ENCODE measurements around the gene HOXB5.

HOXB5 gene

GRCh38 chr17:48628649-48629410, 35.3 kb upstream of the HOXB5 start:
- DNase-seq: no peak

GRCh38 chr17:48627623-48628521, 34.3 kb upstream of the HOXB5 start:
- no peak for DNase-seq

- DNase-seq: no peak
Observed at GRCh38 chr17:48627118-48627597, 33.6 kb upstream of the HOXB5 start.

DNA sequence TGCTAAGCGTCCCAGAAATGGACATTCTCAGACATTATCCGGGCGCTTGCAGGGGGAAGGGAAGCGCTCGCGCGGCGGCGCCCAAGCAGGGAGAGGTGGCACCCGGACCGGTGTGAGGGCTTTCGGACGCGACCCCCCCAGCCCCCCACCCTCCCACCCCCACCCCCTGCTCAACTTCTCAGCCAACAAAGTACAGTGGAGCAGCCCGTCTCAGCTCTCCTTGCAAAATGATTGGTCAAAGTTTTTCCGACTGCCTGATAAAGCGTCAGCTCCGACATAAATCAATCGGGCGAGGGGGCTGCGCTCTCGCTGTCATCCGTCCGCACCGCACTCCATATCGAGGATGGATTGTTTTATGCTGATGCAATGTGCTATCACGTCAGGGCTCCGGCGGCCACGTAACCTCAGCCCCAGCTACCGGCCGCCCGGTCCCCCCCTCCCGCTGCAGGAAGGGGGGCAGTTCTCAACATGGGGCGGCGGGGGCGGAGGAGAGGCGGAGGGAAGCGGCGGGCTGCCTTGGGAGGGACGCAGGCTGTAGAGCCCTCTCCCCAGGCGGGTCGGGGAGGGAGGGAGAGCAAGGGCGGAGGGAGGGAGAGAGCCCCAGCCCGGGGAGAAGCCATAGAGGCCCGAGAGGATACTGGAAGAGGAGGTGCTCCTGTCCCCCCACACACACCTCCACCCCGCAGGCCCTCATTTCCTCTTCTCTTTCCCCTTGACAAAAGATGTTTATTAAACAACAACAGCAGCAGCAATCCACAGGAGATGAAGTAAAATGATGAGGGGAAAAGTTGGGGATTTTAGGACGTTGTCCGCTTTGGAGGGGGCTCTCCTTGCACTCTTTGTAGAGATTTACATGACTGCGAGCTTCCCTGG, 32.9 kb upstream of the HOXB5 start, which contains the start of gene HOXB9:
Gene HOXB9 (minus strand): TSS at position 114 of the 873 bp plus-strand sequence. CDS start 89 bp downstream, at position 25.
- DNase-seq: peak; percentile 35

DNA sequence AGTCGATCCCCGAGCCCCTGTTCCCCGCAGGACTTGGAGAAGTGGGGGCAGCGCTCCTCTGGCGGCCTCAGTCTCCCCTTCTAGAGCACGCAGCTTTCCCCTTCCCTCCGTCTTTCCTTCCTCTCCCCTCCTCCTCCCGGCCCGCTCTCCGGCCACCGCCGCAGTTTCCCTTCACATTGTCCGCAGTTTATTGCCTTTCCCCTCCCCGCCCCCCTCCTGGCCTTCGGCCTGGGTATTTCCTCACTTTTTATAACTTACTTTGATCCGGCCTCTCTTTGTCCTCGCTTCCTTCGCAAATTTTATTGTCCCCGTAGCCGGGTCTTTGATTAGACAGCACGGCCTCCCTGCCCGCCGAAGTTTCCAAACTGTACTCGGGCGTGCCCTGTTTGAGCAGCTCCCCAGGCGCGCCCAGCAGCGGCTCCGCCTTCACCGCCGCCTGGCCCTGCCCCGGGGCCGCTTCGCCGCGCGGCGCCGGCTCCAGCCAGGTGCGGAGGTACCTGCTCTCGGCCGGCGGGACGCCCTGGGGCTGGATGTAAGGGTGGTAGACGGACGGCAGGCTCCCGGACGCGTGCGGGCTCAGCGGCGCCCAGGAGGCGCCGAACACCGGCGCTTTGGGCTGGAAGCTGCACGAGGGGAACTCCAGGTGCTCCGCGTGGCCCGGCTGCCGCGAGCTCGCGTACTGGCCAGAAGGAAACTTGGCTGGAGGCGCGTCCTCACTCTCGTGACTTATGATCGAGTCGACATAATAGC, 32.1 kb upstream of the HOXB5 start:
- DNase-seq: no peak

DNA sequence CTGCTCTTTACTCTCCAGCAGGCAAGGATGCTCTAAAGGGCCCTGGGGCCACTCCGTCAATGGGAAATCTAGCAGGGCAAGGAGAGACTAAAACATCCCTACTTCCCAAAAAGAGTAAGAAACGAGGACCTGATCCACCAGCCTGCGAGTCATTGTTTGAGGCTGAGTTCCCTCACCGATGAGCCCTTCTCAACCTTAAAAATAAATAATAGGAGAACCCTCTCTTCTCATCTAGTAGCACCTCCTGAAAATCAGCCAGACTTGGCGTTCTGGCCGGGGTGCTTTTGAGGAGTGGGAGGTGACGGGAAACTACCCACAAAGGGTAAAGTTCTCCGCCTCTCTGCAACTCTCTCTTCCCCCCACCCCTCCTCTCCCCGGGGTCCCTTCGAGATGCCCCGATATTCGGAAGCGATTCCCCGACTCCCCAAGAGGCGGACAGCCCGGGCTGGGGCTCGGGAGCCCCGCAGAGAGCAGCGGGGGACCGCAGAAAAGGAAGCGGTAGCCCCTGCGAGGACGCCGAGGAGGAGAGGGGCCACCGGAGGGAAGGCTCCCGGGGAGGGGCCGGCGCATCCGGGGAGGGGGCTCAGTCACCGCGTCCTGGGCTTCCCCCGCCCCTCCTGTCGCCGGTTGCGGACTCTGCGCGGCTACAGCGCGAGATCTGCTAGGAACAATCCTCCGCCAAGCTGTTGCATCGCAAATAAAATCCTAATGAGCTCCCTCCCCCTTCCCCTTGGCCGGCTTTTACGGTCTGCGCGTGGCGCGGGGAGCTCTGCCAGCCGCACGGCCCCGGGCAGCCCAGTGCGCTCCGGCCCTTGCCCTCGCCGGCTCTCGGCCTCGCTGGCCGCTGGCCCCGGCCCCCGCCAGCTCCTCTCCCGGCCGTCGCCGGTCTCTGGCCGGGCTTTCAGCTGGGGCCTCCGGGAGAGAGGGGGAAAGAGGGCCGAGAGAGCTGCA, 31.2 kb upstream of the HOXB5 start:
- no peak for DNase-seq

- no peak for DNase-seq
Observed at GRCh38 chr17:48624118-48624517, 30.5 kb upstream of the HOXB5 start.

GRCh38 chr17:48623583-48623982, 30.0 kb upstream of the HOXB5 start:
- no peak for DNase-seq

DNA sequence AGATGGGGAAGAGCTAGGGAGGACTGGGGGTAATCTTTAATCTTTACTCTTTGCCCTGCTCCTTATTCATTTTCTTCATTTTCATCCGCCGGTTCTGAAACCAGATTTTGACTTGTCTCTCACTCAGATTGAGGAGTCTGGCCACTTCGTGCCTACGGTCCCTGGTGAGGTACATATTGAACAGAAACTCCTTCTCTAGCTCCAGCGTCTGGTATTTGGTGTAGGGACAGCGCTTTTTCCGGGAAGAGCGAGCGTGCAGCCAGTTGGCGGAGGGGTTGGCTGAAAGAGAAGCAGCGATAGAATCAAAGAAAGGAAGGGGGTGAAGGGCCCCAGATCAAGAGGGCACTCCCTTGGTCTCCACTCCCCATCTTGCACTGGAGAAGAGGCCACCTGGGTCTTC, 29.3 kb upstream of the HOXB5 start:
- no peak for DNase-seq

- no peak for DNase-seq
Observed at GRCh38 chr17:48621410-48622392, 28.1 kb upstream of the HOXB5 start.

DNA sequence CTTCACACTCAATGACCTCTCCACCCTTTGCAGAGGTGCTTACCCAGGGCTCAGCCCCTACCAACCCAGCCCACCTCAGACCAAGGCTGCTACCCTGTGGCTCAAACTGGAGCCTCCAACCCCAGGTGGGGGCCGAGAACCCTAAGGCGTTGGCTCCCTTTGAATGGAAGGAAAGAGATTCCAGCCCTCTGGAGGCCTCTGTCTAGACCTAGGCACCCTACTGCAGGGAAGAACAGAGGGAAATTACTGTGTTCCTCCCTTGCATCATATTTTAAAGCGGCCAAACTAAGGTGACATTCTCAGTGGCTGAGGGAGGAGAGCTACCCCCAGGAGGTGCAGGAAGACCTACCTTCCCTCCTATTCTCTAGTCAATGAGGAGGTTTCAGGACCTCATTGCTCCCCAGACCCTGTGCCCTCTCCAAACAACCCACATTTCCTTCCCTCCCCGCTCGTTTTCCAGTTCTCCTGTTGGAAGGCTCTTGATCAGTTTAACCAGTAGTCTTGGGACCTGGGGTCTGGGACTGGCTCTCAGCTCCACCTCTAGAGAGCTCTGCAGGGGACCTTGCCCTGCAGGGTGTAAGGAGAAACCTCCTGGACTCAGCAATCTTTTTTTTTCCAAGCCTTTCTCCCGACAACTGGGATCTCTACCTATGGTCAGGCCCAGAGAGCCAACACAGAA, 27.0 kb upstream of the HOXB5 start:
- no peak for DNase-seq

DNA sequence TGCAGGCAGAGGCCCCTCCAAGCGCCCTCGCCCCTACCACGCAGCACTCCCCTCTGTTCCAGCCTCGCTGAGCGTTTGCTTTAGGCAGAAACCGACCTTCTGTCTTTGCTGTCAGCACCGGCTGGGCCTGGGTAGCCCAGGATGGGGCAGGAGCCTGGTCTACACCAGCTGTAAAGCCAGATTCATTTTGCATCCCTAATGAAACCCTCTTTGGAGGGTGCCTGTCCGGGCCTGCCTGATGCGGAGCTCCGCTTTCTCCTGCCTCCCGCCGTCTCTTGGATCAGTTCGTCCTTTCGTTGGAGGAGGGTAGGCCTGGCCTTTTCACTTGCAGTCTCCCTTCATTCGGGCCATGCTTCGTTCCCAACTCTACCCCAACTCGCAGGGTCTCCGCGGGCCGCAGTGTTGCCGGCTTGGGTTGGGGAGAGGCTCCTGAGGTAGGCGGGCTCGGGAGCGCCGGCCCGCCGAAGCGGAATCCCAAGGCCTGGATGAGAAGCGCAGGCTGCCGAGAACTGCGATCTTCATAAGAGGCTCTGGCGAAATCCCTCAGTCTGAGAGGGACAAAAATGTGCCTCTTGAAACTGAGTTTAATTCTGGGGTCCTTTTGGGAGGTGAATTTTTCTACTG, 26.4 kb upstream of the HOXB5 start:
- DNase-seq: no peak

DNA sequence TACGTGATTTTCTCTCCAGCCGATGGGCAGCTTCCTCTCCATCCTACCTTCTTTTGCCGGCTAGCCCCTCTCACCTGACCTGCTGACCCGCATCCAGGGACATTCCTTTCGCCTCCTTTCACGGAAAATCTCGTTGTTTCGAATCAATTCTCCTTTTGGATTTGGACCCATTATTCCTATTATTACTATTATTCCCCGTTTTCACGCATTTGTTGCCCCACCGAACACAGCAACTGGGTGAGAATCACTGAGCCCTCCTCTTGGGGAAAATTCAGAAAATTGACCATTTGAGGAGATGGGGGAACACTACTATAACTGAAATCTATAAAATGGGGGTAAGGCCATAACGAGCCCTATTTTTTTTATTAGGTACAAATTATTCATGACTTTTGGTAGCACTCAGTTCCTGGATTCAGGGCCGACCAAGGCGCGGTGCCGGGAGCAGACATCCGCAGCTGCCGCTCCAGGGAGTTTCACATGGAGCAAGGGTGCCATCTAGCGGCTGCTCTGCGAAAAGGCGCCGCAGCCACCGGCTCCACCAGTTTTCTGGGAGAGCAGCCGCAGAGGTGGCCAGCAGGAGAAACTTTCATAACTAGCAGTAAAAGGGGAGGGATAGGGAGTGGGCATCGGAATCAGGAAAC, 24.8 kb upstream of the HOXB5 start:
- DNase-seq: peak; percentile 80

DNA sequence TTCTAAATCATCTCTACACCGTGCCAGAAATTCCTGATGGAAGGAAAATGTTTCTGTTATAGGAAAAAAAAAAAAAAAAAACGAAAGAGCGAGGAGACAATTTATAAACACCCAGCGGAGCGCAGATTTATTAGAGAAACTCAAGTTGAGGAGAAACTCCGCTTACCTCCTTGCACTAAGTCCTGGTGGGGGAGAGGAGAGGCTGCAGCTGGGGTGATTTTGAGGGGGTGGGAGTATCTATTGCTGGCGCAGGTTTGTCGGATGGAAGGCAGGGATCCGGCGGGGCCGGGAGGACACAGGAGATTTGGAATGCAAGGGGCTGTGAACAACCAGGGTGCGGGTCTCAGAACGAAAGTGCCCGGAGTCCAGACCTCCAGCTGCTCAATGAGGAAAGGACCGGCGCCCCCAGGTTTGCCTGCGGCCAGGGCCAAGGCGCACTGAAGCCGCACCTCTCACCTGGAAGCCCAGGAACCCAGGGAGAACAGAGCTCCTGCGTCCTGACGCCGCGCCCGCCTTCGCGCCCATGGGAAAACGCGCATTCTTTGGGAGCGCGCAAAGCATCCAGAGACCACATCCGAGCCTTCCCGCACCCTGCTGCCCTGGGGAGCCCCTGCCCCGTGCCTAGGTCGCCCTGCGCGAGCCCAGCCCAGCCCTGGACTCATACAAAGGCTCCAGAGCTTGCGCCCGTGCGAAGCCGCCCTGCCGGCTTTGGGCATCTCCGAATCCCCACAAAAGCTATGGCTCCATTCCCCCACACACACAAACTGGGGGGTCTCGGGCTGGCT, 24.1 kb upstream of the HOXB5 start:
- no peak for DNase-seq

DNA sequence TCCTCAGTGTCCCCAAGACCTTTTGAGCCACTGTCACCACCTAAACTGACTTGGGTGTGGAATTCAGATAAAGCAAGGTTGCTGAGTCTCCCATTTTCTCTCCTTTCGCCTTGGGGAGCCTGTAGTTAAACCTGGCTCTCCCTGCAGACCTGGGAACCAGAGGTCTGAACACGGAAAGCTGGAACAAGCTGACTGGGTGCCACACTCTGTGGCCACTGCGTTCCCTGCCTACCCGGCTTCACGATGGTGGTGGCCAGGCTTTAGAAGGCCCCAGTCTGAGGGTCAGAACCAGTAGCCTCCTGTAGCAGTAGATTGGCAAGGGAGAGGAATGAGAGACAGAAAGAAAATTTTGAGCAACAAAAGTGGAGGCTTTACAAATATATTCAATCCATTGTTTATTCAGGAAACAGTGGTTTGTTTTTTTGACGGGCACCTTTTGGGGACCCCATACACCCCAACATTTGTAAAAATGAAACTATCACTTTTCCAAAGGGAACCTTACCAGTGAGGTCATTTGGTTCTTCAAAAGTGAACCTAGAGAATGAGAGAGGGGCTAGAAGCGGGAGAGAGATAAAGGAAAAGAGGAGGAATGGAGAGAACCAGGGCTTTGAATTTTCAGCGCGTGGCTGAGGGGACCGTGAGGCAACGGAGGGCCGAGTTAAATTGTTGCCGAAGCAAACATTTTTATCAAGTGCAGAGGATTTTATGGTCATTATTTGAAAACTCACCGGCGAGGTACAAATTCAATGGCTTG, 23.3 kb upstream of the HOXB5 start:
- DNase-seq: no peak
